ENCODE results near the gene MKKS.
"Not testable (repeated sequence)": the region's sequence is repeated elsewhere in the genome, so short reads cannot be mapped to it uniquely, and the experiment has no call there.

- TF ChIP-seq CTCF (IDR thresholded peaks at IDR 0.05; ENCODE audit: borderline replicate concordance, extremely low read depth, low read length, poor library complexity, severe bottlenecking); EZH2 (IDR thresholded peaks at IDR 0.05; ENCODE audit: borderline replicate concordance, low read depth, low read length, severe bottlenecking): not testable (repeated sequence)
These were observed 39.3 kb downstream of the MKKS start for GRCh38 chr20:10394752-10395151.
